Endometrium (tissue), 2 donors: ENCODE measurements around the gene AJAP1.
"Not testable (repeated sequence)": the region's sequence is repeated elsewhere in the genome, so short reads cannot be mapped to it uniquely, and the experiment has no call there.

Experiments
- FAIRE-seq: peaks from 2 replicates; lab custom pipeline; 2012; peaks lifted over from hg19 to GRCh38; lab: Jason Lieb, UNC
- donor health status: control.
- donor health status: control.

AJAP1 gene

GRCh38 chr1:4657960-4658541 lies 3.6 kb downstream of the AJAP1 start:
- FAIRE-seq, result no peak

GRCh38 chr1:4658643-4659628 lies 4.5 kb downstream of the AJAP1 start:
- FAIRE-seq, result no peak

GRCh38 chr1:4660917-4661594 lies 6.6 kb downstream of the AJAP1 start:
- no peak for FAIRE-seq

- no peak for FAIRE-seq
Observed at GRCh38 chr1:4661595-4661917, 7.1 kb downstream of the AJAP1 start.

GRCh38 chr1:4662168-4662567 lies 7.8 kb downstream of the AJAP1 start:
- FAIRE-seq, result no peak

- FAIRE-seq, result no peak
Observed at GRCh38 chr1:4662723-4663122, 8.3 kb downstream of the AJAP1 start.

- FAIRE-seq, result no peak
Observed at GRCh38 chr1:4664095-4664494, 9.7 kb downstream of the AJAP1 start.

GRCh38 chr1:4664606-4665005 lies 10.2 kb downstream of the AJAP1 start:
- no peak for FAIRE-seq

GRCh38 chr1:4665456-4665855 lies 11.0 kb downstream of the AJAP1 start:
- FAIRE-seq, result no peak

- not testable (repeated sequence) for FAIRE-seq
Observed at GRCh38 chr1:4666683-4667082, 12.3 kb downstream of the AJAP1 start.

- FAIRE-seq, result no peak
Observed at GRCh38 chr1:4668743-4669700, 14.6 kb downstream of the AJAP1 start.

- FAIRE-seq, result no peak
Observed at GRCh38 chr1:4670265-4670664, 15.9 kb downstream of the AJAP1 start.

GRCh38 chr1:4671828-4672227 lies 17.4 kb downstream of the AJAP1 start:
- no peak for FAIRE-seq

- FAIRE-seq, result no peak
Observed at GRCh38 chr1:4673494-4673893, 19.1 kb downstream of the AJAP1 start.

GRCh38 chr1:4674117-4674516 lies 19.7 kb downstream of the AJAP1 start:
- no peak for FAIRE-seq

- no peak for FAIRE-seq
Observed at GRCh38 chr1:4674676-4675075, 20.3 kb downstream of the AJAP1 start.

GRCh38 chr1:4675454-4676186 lies 21.2 kb downstream of the AJAP1 start:
- FAIRE-seq, result no peak

- no peak for FAIRE-seq
Observed at GRCh38 chr1:4676253-4676652, 21.8 kb downstream of the AJAP1 start.

GRCh38 chr1:4677608-4678007 lies 23.2 kb downstream of the AJAP1 start:
- FAIRE-seq, result no peak

GRCh38 chr1:4678066-4678717 lies 23.8 kb downstream of the AJAP1 start:
- no peak for FAIRE-seq

GRCh38 chr1:4681026-4681425 lies 26.6 kb downstream of the AJAP1 start:
- no peak for FAIRE-seq
